T-helper 2 cell treated with Interferon-gamma antibody and Interleukin-4, amounts not matched to agents 5 μg/mL and 100 μg/mL, for 36 hours (primary cell): ENCODE data around the gene CPVL.

ENCODE experiments used
- DNase-seq: peaks from one replicate; pipeline ENCODE4 v3.0.0; 2021; ENCODE audit warnings: low spot score
- H3K27ac Mint-ChIP-seq: one replicate; pipeline ENCODE4 v1.8.0; 2021; ENCODE audit warnings: mild to moderate bottlenecking, mixed read lengths
- H3K27me3 Mint-ChIP-seq: one replicate; pipeline ENCODE4 v1.8.0; 2021; ENCODE audit warnings: low read depth, mixed read lengths
- H3K36me3 Mint-ChIP-seq: one replicate; pipeline ENCODE4 v1.8.0; 2021; ENCODE audit warnings: low read depth, mixed read lengths
- H3K4me1 Mint-ChIP-seq: one replicate; pipeline ENCODE4 v1.8.0; 2021; ENCODE audit warnings: low read depth, mixed read lengths
- H3K4me3 Mint-ChIP-seq: one replicate; pipeline ENCODE4 v1.8.0; 2022; ENCODE audit warnings: mild to moderate bottlenecking, moderate library complexity, mixed read lengths
- H3K9me3 Mint-ChIP-seq: one replicate; pipeline ENCODE4 v1.8.0; 2021; ENCODE audit warnings: mixed read lengths

CPVL gene

GRCh38 chr7:28998105-28998504, 148.2 kb downstream of the CPVL start:
- Mint-ChIP-seq H3K4me1 (no peaks in the 10 kb centered on the region), H3K27me3 (peaks cover 2% of the 10 kb centered on the region)

GRCh38 chr7:28996836-28997235, 149.5 kb downstream of the CPVL start:
- H3K4me1 Mint-ChIP-seq: no peaks in the 10 kb centered on the region
- H3K36me3 Mint-ChIP-seq: no peaks in the 10 kb centered on the region
- no peak overlapping the region for H3K4me3 Mint-ChIP-seq
- DNase-seq: no peak
- H3K27me3 Mint-ChIP-seq: no peaks in the 10 kb centered on the region
- H3K9me3 Mint-ChIP-seq: no peaks in the 10 kb centered on the region
- no peak overlapping the region for H3K27ac Mint-ChIP-seq

More at GRCh38 chr7:28998105-28998504, 148.2 kb downstream of the CPVL start:
- Mint-ChIP-seq H3K4me3 (no peak overlapping the region), H3K9me3 (no peaks in the 10 kb centered on the region), H3K36me3 (no peaks in the 10 kb centered on the region), H3K27ac (no peak overlapping the region)
- DNase-seq: no peak

- no peaks in the 10 kb centered on the region for H3K36me3 Mint-ChIP-seq
- no peaks in the 10 kb centered on the region for H3K9me3 Mint-ChIP-seq
- no peak overlapping the region for H3K4me3 Mint-ChIP-seq
- no peaks in the 10 kb centered on the region for H3K27me3 Mint-ChIP-seq
- DNase-seq: no peak
- no peaks in the 10 kb centered on the region for H3K4me1 Mint-ChIP-seq
- no peak overlapping the region for H3K27ac Mint-ChIP-seq
Observed at GRCh38 chr7:28993371-28993770, 153.0 kb downstream of the CPVL start.

GRCh38 chr7:28992798-28993197, 153.5 kb downstream of the CPVL start:
- H3K27ac Mint-ChIP-seq: no peak overlapping the region
- H3K4me1 Mint-ChIP-seq: no peaks in the 10 kb centered on the region

GRCh38 chr7:28990200-28990960, 156.0 kb downstream of the CPVL start:
- Mint-ChIP-seq H3K36me3 (no peaks in the 10 kb centered on the region), H3K9me3 (no peaks in the 10 kb centered on the region), H3K4me3 (no peak overlapping the region), H3K4me1 (no peaks in the 10 kb centered on the region), H3K27me3 (no peaks in the 10 kb centered on the region), H3K27ac (no peak overlapping the region)
- DNase-seq: no peak

More at GRCh38 chr7:28992798-28993197, 153.5 kb downstream of the CPVL start:
- Mint-ChIP-seq H3K9me3 (no peaks in the 10 kb centered on the region), H3K27me3 (no peaks in the 10 kb centered on the region), H3K4me3 (no peak overlapping the region), H3K36me3 (no peaks in the 10 kb centered on the region)
- no peak for DNase-seq

GRCh38 chr7:28989211-28989980, 156.9 kb downstream of the CPVL start:
- Mint-ChIP-seq H3K4me1 (no peaks in the 10 kb centered on the region), H3K9me3 (no peaks in the 10 kb centered on the region), H3K4me3 (no peak overlapping the region), H3K27me3 (no peaks in the 10 kb centered on the region), H3K36me3 (no peaks in the 10 kb centered on the region), H3K27ac (no peak overlapping the region)
- no peak for DNase-seq

- no peaks in the 10 kb centered on the region for H3K36me3 Mint-ChIP-seq
- H3K27ac Mint-ChIP-seq: no peak overlapping the region
- no peaks in the 10 kb centered on the region for H3K4me1 Mint-ChIP-seq
- no peak overlapping the region for H3K4me3 Mint-ChIP-seq
- no peaks in the 10 kb centered on the region for H3K9me3 Mint-ChIP-seq
- no peak for DNase-seq
- H3K27me3 Mint-ChIP-seq: no peaks in the 10 kb centered on the region
Observed at GRCh38 chr7:28988810-28989209, 157.5 kb downstream of the CPVL start.

- H3K36me3 Mint-ChIP-seq: no peaks in the 10 kb centered on the region
- H3K27me3 Mint-ChIP-seq: peaks cover 2% of the 10 kb centered on the region
- H3K27ac Mint-ChIP-seq: no peak overlapping the region
- H3K9me3 Mint-ChIP-seq: no peaks in the 10 kb centered on the region
- DNase-seq: no peak
- no peak overlapping the region for H3K4me3 Mint-ChIP-seq
- H3K4me1 Mint-ChIP-seq: no peaks in the 10 kb centered on the region
Observed at GRCh38 chr7:28988091-28988490, 158.2 kb downstream of the CPVL start.

GRCh38 chr7:28986765-28987110, 159.6 kb downstream of the CPVL start:
- H3K36me3 Mint-ChIP-seq: no peaks in the 10 kb centered on the region
- H3K27me3 Mint-ChIP-seq: peaks cover 2% of the 10 kb centered on the region
- no peak overlapping the region for H3K27ac Mint-ChIP-seq
- DNase-seq: no peak
- H3K4me1 Mint-ChIP-seq: no peaks in the 10 kb centered on the region
- no peak overlapping the region for H3K4me3 Mint-ChIP-seq
- H3K9me3 Mint-ChIP-seq: no peaks in the 10 kb centered on the region

GRCh38 chr7:28986028-28986764, 160.1 kb downstream of the CPVL start:
- Mint-ChIP-seq H3K27me3 (peaks cover 2% of the 10 kb centered on the region), H3K4me3 (no peak overlapping the region), H3K36me3 (no peaks in the 10 kb centered on the region), H3K9me3 (no peaks in the 10 kb centered on the region), H3K27ac (no peak overlapping the region), H3K4me1 (no peaks in the 10 kb centered on the region)
- no peak for DNase-seq

GRCh38 chr7:28984631-28985030, 161.7 kb downstream of the CPVL start:
- no peaks in the 10 kb centered on the region for H3K4me1 Mint-ChIP-seq
- no peak overlapping the region for H3K27ac Mint-ChIP-seq
- no peaks in the 10 kb centered on the region for H3K36me3 Mint-ChIP-seq
- DNase-seq: no peak
- no peak overlapping the region for H3K4me3 Mint-ChIP-seq
- H3K27me3 Mint-ChIP-seq: peaks cover 2% of the 10 kb centered on the region
- no peaks in the 10 kb centered on the region for H3K9me3 Mint-ChIP-seq

- no peaks in the 10 kb centered on the region for H3K4me1 Mint-ChIP-seq
- no peak overlapping the region for H3K27ac Mint-ChIP-seq
- no peaks in the 10 kb centered on the region for H3K36me3 Mint-ChIP-seq
- no peaks in the 10 kb centered on the region for H3K9me3 Mint-ChIP-seq
- DNase-seq: no peak
- no peak overlapping the region for H3K4me3 Mint-ChIP-seq
- H3K27me3 Mint-ChIP-seq: peaks cover 2% of the 10 kb centered on the region
Observed at GRCh38 chr7:28984217-28984616, 162.1 kb downstream of the CPVL start.

GRCh38 chr7:28983396-28984190, 162.7 kb downstream of the CPVL start:
- DNase-seq: no peak
- Mint-ChIP-seq H3K9me3 (no peaks in the 10 kb centered on the region), H3K27ac (no peak overlapping the region), H3K4me3 (no peak overlapping the region), H3K36me3 (no peaks in the 10 kb centered on the region), H3K27me3 (peaks cover 2% of the 10 kb centered on the region), H3K4me1 (no peaks in the 10 kb centered on the region)

- H3K36me3 Mint-ChIP-seq: no peaks in the 10 kb centered on the region
- H3K9me3 Mint-ChIP-seq: peaks cover 3% of the 10 kb centered on the region
- no peak overlapping the region for H3K27ac Mint-ChIP-seq
- no peak overlapping the region for H3K4me3 Mint-ChIP-seq
- no peak for DNase-seq
- H3K27me3 Mint-ChIP-seq: peaks cover 2% of the 10 kb centered on the region
- H3K4me1 Mint-ChIP-seq: no peaks in the 10 kb centered on the region
Observed at GRCh38 chr7:28981161-28981465, 165.2 kb downstream of the CPVL start.
